IPS-15b (cell line): ENCODE measurements around the gene GFPT2.

Source experiments
- H3K27me3 ChIP-seq: one replicate; pipeline ENCODE4 v1.6.1; 2013; ENCODE audit warnings: low read length; ENCODE audit not compliant: control insufficient read depth, insufficient read depth
- H3K36me3 ChIP-seq: one replicate; pipeline ENCODE4 v1.6.1; 2013; ENCODE audit warnings: low read length; ENCODE audit not compliant: control insufficient read depth, insufficient read depth
- H3K4me1 ChIP-seq: one replicate; pipeline ENCODE4 v1.6.1; 2013; ENCODE audit warnings: mild to moderate bottlenecking, low read length; ENCODE audit not compliant: control insufficient read depth, insufficient read depth
- H3K4me3 ChIP-seq: one replicate; pipeline ENCODE4 v1.5.1; 2013; ENCODE audit warnings: low read depth, low read length
- H3K9ac ChIP-seq: one replicate; pipeline ENCODE4 v1.6.1; 2013; ENCODE audit warnings: low read depth, mild to moderate bottlenecking, low read length
- H3K9me3 ChIP-seq: one replicate; pipeline ENCODE4 v1.6.1; 2013; ENCODE audit warnings: mild to moderate bottlenecking, low read length; ENCODE audit not compliant: control insufficient read depth, insufficient read depth

Gene GFPT2

GRCh38 chr5:180358694-180359093, 5.6 kb upstream of the GFPT2 start:
- Histone ChIP-seq H3K9me3 (no peaks in the 10 kb centered on the region), H3K4me1 (peaks cover 5% of the 10 kb centered on the region), H3K27me3 (peaks cover 16% of the 10 kb centered on the region), H3K4me3 (no peak overlapping the region), H3K36me3 (no peaks in the 10 kb centered on the region), H3K9ac (no peak overlapping the region)

DNA sequence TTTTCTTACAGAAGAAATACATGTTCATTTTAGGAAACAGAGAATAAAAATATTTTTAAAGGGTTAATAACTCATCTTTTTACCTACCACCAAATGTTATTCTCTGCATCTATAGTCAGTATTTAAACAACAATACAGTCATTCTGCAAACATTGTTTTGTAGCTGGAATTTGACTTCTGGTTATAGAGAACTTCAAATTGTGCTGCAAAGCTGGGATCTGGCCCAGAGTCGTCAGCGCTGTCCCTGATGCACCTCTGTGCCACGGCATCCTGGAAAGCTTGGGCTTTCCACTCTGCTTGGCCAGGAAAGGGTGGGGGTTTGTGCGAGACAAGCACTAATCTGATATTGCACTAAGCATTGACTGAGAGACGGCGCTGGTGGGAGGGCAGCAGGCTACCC, 5.0 kb upstream of the GFPT2 start:
- H3K27me3 ChIP-seq: peaks cover 16% of the 10 kb centered on the region
- H3K4me3 ChIP-seq: no peak overlapping the region
- no peak overlapping the region for H3K9ac ChIP-seq
- no peaks in the 10 kb centered on the region for H3K36me3 ChIP-seq
- peaks cover 5% of the 10 kb centered on the region for H3K4me1 ChIP-seq
- no peaks in the 10 kb centered on the region for H3K9me3 ChIP-seq

DNA sequence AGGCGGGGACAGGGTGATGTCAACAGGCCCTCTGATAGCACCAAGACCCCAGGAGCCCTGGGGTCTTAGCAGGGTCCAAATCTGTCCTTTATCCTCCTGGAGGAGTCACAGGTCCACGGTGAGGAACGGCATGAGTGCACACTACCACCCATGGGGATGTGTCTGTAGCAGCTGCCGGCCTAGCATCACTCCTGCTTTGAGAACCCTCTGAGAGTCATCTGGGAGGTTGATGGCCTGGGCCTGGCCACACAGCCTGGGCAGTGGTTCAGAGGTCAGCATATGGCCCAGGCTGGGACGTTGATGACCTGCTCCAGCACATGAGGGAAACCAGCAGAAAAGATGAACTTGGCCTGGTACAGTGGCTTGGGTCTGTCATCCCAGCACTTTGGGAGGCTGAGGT, 1.8 kb upstream of the GFPT2 start:
- no peak overlapping the region for H3K9ac ChIP-seq
- no peaks in the 10 kb centered on the region for H3K9me3 ChIP-seq
- H3K4me3 ChIP-seq: no peak overlapping the region
- H3K4me1 ChIP-seq: peaks cover 12% of the 10 kb centered on the region
- peaks cover 16% of the 10 kb centered on the region for H3K27me3 ChIP-seq
- peaks cover 6% of the 10 kb centered on the region for H3K36me3 ChIP-seq

GRCh38 chr5:180353980-180354452, 880 bp upstream of the GFPT2 start:
- H3K36me3 ChIP-seq: peaks cover 11% of the 10 kb centered on the region
- peaks cover 17% of the 10 kb centered on the region for H3K4me1 ChIP-seq
- no peak overlapping the region for H3K9ac ChIP-seq
- no peaks in the 10 kb centered on the region for H3K9me3 ChIP-seq
- peaks cover 16% of the 10 kb centered on the region for H3K27me3 ChIP-seq
- H3K4me3 ChIP-seq: peak overlapping the region; percentile 78

- Histone ChIP-seq H3K9ac (peak overlapping the region; percentile 76), H3K4me3 (peak overlapping the region; percentile 78), H3K9me3 (no peaks in the 10 kb centered on the region), H3K36me3 (peaks cover 15% of the 10 kb centered on the region), H3K27me3 (peaks cover 16% of the 10 kb centered on the region), H3K4me1 (peaks cover 28% of the 10 kb centered on the region)
Observed at GRCh38 chr5:180352116-180353047, 754 bp downstream of the GFPT2 start.

DNA sequence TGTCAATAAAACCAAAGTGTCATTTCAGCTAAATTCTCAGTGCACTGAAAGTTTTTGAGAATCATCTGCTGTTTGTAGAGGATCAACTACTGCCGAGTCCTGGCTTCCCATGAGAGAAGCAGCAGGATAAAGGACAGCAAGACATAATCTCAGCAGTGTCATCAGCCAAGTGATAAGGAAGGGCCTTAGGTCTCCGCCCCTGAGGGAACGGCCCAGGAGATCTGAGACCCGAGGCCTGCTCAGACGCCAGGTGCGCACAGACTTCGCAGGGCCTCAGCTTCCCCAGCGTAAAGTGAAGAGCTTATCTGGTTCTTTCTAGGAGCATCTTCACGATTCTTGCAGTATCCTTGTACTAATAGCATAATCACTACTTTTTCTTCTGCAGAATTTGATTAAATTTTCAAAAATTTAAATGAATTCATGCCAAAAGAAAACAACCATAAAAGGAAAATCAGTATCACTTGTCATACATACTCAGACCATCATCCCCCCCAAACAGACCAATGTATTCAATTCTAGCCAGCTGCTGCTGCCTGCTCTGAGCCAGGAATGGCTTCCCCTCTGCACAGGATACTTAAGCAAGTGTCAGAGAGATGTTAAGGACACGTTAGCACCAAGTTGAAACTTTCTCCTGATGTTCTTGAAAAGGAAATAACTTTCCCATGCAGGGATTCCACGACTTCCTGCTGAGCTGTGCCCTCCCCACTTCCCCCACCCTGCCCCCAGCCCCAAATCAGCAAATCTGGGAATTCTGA, 2.2 kb downstream of the GFPT2 start:
- peak overlapping the region; percentile 78 for H3K4me3 ChIP-seq
- peaks cover 34% of the 10 kb centered on the region for H3K4me1 ChIP-seq
- peaks cover 22% of the 10 kb centered on the region for H3K36me3 ChIP-seq
- peaks cover 16% of the 10 kb centered on the region for H3K27me3 ChIP-seq
- no peaks in the 10 kb centered on the region for H3K9me3 ChIP-seq
- H3K9ac ChIP-seq: no peak overlapping the region

GRCh38 chr5:180350296-180350695, 2.8 kb downstream of the GFPT2 start:
- H3K36me3 ChIP-seq: peaks cover 22% of the 10 kb centered on the region
- no peaks in the 10 kb centered on the region for H3K9me3 ChIP-seq
- peaks cover 40% of the 10 kb centered on the region for H3K4me1 ChIP-seq
- peaks cover 12% of the 10 kb centered on the region for H3K27me3 ChIP-seq
- peak overlapping the region; percentile 23 for H3K4me3 ChIP-seq
- H3K9ac ChIP-seq: no peak overlapping the region

GRCh38 chr5:180349391-180349790, 3.7 kb downstream of the GFPT2 start:
- Histone ChIP-seq H3K9me3 (no peaks in the 10 kb centered on the region), H3K27me3 (peaks cover 4% of the 10 kb centered on the region), H3K36me3 (peaks cover 22% of the 10 kb centered on the region), H3K4me1 (peaks cover 45% of the 10 kb centered on the region), H3K9ac (no peak overlapping the region), H3K4me3 (no peak overlapping the region)

DNA sequence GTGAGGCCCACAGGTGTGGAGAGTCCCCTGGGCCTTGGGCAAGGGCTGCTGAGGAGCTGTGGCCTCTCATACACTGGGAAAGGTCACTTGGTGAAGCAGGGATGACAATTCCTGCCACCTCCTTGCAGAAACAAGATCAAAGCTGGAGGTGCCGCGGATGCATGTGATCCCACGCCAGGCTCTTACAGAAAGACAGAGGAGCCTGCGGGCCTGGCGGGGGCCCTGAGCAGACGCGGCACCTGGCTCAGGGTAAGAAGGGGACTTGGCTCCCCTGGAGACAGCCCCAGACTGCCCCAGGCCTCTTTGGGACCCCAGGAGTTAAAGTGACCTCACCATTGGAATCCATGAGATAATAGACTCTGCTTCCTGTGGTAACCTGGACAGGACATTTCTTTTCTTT, 4.8 kb downstream of the GFPT2 start:
- H3K4me1 ChIP-seq: peaks cover 51% of the 10 kb centered on the region
- H3K9ac ChIP-seq: no peak overlapping the region
- no peaks in the 10 kb centered on the region for H3K9me3 ChIP-seq

DNA sequence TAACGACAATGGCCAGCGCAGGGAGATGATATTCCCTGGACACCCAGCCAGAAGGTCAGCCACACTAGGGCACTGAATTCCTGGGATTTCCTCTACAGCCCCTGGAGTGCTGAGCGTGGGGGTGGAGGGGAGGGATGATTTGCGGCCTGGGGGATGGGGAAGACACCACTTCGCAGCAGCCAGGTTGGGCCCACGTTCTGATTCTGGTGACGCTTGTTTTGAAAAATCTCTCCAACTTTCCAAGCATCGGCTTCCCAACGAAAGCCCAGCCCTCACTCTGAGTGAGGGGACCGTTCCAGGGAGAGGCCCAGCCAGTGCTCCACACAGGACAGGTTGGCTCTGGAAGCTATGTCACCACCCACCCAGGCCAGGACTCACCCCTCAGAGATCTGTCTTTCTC, 5.4 kb downstream of the GFPT2 start:
- peaks cover 56% of the 10 kb centered on the region for H3K4me1 ChIP-seq
- no peak overlapping the region for H3K4me3 ChIP-seq
- no peaks in the 10 kb centered on the region for H3K27me3 ChIP-seq
- no peak overlapping the region for H3K9ac ChIP-seq
- no peaks in the 10 kb centered on the region for H3K9me3 ChIP-seq
- H3K36me3 ChIP-seq: peaks cover 22% of the 10 kb centered on the region

More for the DNA sequence above, 4.8 kb downstream of the GFPT2 start:
- H3K4me3 ChIP-seq: no peak overlapping the region
- H3K27me3 ChIP-seq: no peaks in the 10 kb centered on the region
- peaks cover 22% of the 10 kb centered on the region for H3K36me3 ChIP-seq

- H3K36me3 ChIP-seq: peaks cover 24% of the 10 kb centered on the region
- H3K9me3 ChIP-seq: no peaks in the 10 kb centered on the region
- no peaks in the 10 kb centered on the region for H3K27me3 ChIP-seq
- H3K4me3 ChIP-seq: no peak overlapping the region
- H3K4me1 ChIP-seq: peaks cover 62% of the 10 kb centered on the region
- peak overlapping the region; percentile 54 for H3K9ac ChIP-seq
Observed at GRCh38 chr5:180346358-180346757, 6.8 kb downstream of the GFPT2 start.
